Putamen (tissue), 1 donor: Measurements from ENCODE around the gene TOX2.
A peak's percentile ranks its signal among the peaks of the same experiment; 100 is the strongest.

Experiments
- DNase-seq: peaks from one replicate; pipeline ENCODE4 v3.0.0-alpha.2; 2016; ENCODE audit warnings: low spot score

Gene TOX2

GRCh38 chr20:43940518-43941225, 26.0 kb downstream of the TOX2 start:
- DNase-seq, result peak; percentile 80

GRCh38 chr20:43941476-43942200, 27.0 kb downstream of the TOX2 start:
- DNase-seq, result no peak

DNA sequence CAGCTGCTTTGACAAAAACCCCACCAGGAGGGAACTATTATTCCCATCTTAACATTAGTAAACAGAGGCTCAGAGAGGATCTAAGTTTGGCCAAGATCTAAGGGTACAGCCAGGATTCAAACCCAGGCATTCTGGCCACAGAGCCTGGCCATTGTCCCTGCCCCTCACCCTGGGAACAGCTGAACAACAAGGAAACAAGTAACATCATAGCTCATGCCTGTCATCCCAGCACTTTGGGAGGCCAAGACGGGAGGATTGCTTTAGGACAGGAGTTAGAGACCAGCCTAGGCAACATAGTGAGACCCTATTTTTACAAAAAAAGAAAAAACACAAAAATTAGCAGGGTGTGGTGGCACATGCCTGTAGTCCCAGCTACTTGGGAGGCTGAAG, 27.5 kb downstream of the TOX2 start:
- no peak for DNase-seq

GRCh38 chr20:43942667-43943285, 28.1 kb downstream of the TOX2 start:
- peak; percentile 29 for DNase-seq

DNA sequence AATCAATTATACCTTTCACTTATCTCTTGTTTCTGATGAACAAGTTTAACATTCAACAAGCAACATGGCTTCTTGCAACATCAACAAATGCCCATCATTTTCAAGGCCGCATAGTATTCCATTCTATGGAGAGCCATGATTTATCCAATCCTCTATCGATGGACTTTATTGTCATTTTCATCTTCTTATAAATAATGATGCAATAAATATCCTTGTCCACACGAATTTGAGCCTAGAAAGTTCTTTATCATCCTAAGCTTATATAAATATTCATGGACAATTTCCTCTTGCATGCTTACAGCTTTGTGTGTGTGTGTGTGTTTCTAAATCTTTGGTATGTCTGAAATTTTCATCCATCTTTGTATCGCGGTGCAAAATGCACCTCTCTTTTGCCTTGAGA, 29.1 kb downstream of the TOX2 start:
- no peak for DNase-seq

DNA sequence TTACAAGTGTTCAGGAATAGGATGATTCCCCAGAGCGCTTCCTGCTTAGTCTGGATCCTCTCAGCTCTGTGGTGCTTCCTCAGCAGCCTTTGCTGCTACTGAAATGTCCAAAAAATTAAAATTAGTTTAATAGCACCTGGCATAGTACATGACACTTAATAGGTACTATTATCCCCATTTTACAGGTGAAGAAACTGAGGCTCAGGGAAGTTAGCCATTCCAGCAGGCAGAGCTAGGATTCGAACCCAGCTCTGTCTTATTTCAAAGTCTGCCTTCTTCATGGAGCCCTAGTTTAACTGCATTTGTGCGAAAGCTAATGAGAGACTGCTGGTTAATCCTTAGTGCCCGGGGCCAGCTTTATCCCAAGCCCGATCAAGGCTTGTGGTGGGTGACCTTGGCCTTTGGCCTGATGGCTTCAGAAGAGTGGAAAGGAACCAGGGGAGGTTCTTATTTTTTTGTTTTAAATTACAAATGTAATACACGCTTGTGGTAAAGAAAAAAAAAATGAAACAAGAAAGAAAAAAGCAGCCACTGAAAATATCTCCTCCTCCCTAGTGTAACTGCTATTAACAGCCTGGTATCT, 30.1 kb downstream of the TOX2 start:
- no peak for DNase-seq

DNA sequence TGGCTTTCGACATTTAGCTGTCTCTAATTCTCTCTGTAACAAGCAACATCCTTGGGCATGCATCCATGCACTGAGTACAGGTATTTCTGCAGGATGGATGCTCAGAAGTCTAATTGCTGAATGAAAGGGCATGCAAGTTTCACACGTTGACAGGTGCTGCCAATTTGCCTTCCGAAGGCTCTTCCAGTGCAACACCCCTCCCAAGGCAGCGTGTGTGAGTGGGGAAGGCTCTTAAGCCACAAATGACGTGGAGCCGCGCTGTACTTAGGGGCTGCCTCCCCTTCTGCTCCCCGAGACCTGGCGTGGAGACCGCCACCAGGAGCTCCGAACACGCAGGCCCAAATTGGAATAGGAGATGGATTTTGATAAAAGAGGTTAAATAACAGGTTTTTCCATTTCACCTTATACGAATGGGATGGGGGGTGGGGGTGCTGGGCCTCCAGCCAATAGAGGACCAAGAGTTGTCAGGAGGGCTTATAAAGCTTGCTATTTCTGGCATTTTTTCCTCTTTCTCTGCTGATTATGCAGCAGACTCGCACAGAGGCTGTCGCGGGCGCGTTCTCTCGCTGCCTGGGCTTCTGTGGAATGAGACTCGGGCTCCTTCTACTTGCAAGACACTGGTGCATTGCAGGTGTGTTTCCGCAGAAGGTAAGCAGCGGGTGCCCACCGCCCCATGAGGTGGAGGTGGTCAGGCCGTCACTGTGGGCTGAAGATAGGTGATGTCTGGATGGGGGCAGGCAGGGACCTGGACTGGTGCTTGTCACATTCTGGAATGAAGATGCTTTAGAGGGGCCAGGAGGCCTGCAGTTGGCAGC, 30.9 kb downstream of the TOX2 start:
- no peak for DNase-seq

GRCh38 chr20:43946206-43946491, 31.5 kb downstream of the TOX2 start:
- no peak for DNase-seq

DNA sequence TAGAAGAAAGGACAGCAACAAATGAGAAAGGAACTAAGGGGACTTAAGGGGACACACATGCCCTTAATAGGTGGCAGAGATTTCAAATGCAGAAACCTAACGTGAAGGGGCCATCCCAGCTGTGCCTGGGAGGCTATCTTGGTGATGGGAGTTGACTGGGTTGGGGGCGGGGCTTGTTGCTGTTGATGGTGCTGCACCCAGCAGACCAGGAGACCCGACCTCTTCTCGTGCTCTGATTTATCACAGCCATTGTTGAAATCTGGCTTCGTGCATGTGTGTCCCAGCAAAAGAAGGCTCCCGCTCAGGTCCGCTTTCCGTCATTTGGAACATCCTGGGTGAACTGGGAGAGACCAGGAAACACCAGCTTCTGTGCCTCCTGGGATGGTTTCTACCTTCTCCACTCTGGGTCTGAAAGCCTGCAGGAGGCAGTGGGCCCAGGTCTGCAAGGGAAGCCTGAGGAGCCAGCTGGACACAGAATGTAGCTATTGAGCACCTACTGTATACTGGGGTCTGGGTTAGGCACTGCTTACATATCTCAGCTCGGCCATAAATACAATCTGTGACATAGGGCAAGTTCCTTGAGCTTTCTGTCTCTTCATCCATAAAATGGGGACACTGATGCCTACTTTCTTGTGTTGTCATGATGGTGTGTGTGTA, 32.1 kb downstream of the TOX2 start:
- no peak for DNase-seq

DNA sequence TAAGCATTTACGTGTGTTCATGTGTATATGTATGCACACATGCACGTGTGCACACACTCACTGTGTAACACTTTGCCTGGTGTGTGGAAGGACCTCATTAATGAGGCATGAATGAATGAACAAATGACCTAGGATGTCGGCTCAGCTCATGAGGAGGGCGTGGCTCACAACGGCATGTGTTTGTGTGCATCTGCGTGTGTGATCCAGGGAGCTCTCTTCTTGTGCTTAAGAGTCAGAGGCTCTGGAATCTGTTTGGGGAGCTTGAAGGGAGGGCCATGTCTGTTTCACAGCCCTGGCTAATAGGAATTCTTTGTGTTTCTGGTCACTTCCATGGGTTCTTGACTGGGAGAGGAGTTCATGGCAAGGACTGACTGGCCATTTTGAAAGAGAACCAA, 32.7 kb downstream of the TOX2 start:
- no peak for DNase-seq

GRCh38 chr20:43948455-43948854, 33.8 kb downstream of the TOX2 start:
- DNase-seq, result no peak

GRCh38 chr20:43949248-43949647, 34.6 kb downstream of the TOX2 start:
- no peak for DNase-seq

- no peak for DNase-seq
Observed at GRCh38 chr20:43949741-43950618, 35.3 kb downstream of the TOX2 start.

GRCh38 chr20:43953919-43954592, 39.4 kb downstream of the TOX2 start:
- no peak for DNase-seq

- no peak for DNase-seq
Observed at GRCh38 chr20:43954704-43955061, 40.0 kb downstream of the TOX2 start.

- no peak for DNase-seq
Observed at GRCh38 chr20:43955062-43955749, 40.6 kb downstream of the TOX2 start.

GRCh38 chr20:43955750-43956191, 41.1 kb downstream of the TOX2 start:
- no peak for DNase-seq

- DNase-seq, result no peak
Observed at GRCh38 chr20:43957392-43957791, 42.7 kb downstream of the TOX2 start.

DNA sequence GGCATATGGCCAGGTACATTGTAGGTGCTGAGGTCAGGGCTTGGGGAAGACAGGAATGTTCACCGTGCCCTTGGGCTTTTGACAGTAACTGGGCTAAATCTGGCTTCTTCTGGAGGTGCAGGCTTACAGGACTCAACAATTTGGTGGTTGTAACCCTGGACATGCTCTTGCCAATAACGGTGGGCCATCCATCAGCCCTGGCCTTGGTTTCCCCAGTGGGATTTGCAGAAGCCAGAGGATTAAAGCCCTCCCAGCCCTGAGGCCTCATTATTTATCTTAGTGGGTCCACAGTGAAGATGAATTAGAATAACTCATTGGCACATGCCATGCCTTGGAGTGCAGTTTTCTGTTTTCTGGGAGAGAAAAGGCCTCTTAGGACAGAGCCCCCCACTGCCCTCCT, 44.0 kb downstream of the TOX2 start:
- no peak for DNase-seq
